Chondrocyte (in vitro differentiated cells): ENCODE data around the gene BECN2. TPM values are rescaled to one million over a fixed set of nuclear protein-coding genes. Genes with fewer than 3 reads are reported as not detected.

ENCODE experiments used
- DNase-seq: peaks from one replicate; pipeline ENCODE4 v3.0.0; 2021; ENCODE audit warnings: mixed read lengths, low spot score
- H3K27ac Mint-ChIP-seq: one replicate; pipeline ENCODE4 v1.8.0; 2021; ENCODE audit warnings: mild to moderate bottlenecking, moderate library complexity, mixed read lengths; ENCODE audit not compliant: unreplicated experiment
- H3K27me3 Mint-ChIP-seq: 2 replicates; pipeline ENCODE4 v1.8.0; 2021; ENCODE audit warnings: low read depth, mixed read lengths
- H3K36me3 Mint-ChIP-seq: 2 replicates; pipeline ENCODE4 v1.8.0; 2021; ENCODE audit warnings: low read depth, mixed read lengths
- H3K4me1 Mint-ChIP-seq: 2 replicates; pipeline ENCODE4 v1.8.0; 2021; ENCODE audit warnings: low read depth, mild to moderate bottlenecking, mixed read lengths
- H3K4me3 Mint-ChIP-seq: one replicate; pipeline ENCODE4 v1.8.0; 2021; ENCODE audit warnings: mild to moderate bottlenecking, moderate library complexity, mixed read lengths; ENCODE audit not compliant: unreplicated experiment
- H3K9me3 Mint-ChIP-seq: 2 replicates; pipeline ENCODE4 v1.8.0; 2021; ENCODE audit warnings: low read depth, mixed read lengths
- total RNA-seq: library from RNA; stranded (reverse); gene quantifications from 3 replicates; pipeline ENCODE4 v1.2.1, GENCODE V29; 2021
- TF ChIP-seq, protein P1 (sequence below): fragments of 200-600 bp; sonication (generic); IDR thresholded peaks from 2 replicates; pipeline ENCODE4 v1.5.0; 2021; ENCODE audit warnings: antibody characterized with exemption, mild to moderate bottlenecking, moderate library complexity

BECN2 gene
- total RNA-seq, 1 donor from 2014 or later, result not detected

DNA sequence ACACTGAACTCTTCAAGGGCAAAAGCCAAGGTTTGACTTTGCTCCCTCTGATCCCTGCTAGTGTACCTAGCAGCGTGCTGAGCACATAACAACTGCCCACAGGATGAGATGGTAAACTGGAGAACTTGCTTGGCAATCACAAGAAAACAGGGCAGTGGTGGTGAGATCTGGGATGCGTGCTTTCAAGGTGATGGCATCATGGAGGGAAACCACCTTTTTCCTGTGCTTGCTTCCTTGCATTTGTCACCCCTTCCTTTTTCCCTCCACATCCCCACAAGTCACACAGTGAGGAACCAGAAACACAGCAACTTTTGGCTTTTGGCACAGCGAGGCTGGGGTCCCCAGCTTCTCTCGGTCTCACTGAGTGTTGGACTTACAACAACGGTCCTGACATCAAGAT is 31.4 kb upstream of the BECN2 start:
- no peaks in the 10 kb centered on the region for H3K36me3 Mint-ChIP-seq
- no peak overlapping the region for H3K27ac Mint-ChIP-seq
- no peaks in the 10 kb centered on the region for H3K4me1 Mint-ChIP-seq

DNA sequence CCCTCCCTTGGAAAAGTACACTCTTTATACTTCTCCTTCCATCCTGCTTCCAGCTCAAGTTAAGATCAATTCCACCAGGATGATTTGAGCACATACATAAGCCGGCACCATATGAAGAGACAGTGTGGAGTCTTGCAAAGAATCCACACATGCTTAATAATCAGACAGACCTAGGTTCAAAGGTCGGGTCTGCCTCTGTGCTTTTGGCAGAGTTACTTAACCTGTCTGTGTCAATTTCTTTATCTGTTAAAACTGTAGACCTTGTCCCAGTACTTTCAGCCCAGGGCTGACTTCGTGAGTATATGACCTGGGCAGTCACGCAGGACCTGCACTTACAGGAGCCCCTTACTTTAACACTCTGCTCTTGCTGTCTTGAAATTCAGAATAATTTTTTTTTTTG is 30.2 kb upstream of the BECN2 start:
- no peaks in the 10 kb centered on the region for H3K4me1 Mint-ChIP-seq
- H3K9me3 Mint-ChIP-seq, result no peaks in the 10 kb centered on the region
- DNase-seq, result no peak
- H3K36me3 Mint-ChIP-seq, result no peaks in the 10 kb centered on the region
- TF ChIP-seq, protein P1, sequence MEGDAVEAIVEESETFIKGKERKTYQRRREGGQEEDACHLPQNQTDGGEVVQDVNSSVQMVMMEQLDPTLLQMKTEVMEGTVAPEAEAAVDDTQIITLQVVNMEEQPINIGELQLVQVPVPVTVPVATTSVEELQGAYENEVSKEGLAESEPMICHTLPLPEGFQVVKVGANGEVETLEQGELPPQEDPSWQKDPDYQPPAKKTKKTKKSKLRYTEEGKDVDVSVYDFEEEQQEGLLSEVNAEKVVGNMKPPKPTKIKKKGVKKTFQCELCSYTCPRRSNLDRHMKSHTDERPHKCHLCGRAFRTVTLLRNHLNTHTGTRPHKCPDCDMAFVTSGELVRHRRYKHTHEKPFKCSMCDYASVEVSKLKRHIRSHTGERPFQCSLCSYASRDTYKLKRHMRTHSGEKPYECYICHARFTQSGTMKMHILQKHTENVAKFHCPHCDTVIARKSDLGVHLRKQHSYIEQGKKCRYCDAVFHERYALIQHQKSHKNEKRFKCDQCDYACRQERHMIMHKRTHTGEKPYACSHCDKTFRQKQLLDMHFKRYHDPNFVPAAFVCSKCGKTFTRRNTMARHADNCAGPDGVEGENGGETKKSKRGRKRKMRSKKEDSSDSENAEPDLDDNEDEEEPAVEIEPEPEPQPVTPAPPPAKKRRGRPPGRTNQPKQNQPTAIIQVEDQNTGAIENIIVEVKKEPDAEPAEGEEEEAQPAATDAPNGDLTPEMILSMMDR, result no peak
- no peak overlapping the region for H3K4me3 Mint-ChIP-seq
- no peaks in the 10 kb centered on the region for H3K27me3 Mint-ChIP-seq
- H3K27ac Mint-ChIP-seq, result no peak overlapping the region

More for the DNA sequence above, 31.4 kb upstream of the BECN2 start:
- DNase-seq, result no peak
- H3K27me3 Mint-ChIP-seq, result no peaks in the 10 kb centered on the region
- H3K9me3 Mint-ChIP-seq, result no peaks in the 10 kb centered on the region
- H3K4me3 Mint-ChIP-seq, result no peak overlapping the region
- TF ChIP-seq, protein P1, result no peak

DNA sequence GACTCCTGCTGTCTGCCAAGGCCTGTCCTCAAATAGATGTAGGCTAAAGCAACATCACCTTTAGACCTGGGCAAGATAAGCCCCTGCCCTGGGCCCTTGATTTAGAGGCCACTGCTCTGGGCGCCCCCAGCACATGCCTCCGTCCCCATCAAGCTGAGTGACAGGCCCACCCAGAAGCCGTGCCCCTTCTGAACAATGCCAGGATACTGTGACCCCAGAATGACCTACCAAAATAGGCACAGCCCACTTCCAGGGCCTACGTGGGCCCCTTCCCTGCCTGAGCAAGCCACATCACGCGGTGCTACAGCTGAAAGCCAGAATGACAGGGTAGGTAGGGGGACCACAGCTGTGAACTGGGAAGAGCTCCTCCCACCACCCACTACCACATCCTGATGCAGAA is 24.7 kb upstream of the BECN2 start:
- peaks cover 1% of the 10 kb centered on the region for H3K36me3 Mint-ChIP-seq
- DNase-seq, result no peak
- no peak overlapping the region for H3K4me3 Mint-ChIP-seq
- peaks cover 8% of the 10 kb centered on the region for H3K27me3 Mint-ChIP-seq
- H3K4me1 Mint-ChIP-seq, result peaks cover 6% of the 10 kb centered on the region
- TF ChIP-seq, protein P1, result no peak
- H3K27ac Mint-ChIP-seq, result no peak overlapping the region
- no peaks in the 10 kb centered on the region for H3K9me3 Mint-ChIP-seq

DNA sequence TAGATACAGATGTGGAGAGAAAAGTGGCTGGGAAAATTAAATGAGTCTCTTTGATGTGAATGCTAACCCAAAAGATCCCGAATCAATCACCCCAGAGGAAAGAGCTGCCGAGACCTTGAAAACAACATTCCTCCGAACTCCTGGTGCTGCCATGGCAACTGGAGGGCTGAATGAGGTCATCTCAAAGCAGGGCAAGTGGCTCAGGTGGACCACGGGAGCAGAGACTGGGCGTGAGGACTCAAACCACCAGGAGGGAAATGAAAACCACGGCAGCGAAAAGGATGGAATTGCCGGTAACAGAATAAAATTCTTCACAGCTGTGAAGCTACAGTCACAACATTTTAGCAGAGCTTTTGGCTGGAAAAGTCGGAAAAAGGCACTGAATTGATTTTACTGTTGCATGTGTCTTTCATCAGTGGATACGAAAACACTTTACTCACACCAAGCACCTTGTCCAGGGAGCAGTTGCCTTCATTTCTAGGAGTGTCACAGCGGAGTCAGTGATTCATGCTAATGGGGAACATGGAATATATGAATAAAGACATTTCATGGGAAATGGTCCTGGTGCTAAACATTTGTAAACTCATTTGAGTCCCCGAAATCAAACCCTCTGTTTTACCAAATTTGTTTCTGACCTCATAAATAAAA is 23.2 kb upstream of the BECN2 start:
- TF ChIP-seq, protein P1, result no peak
- H3K9me3 Mint-ChIP-seq, result peaks cover 6% of the 10 kb centered on the region
- DNase-seq, result no peak
- H3K4me1 Mint-ChIP-seq, result peaks cover 6% of the 10 kb centered on the region
- H3K27ac Mint-ChIP-seq, result no peak overlapping the region
- peaks cover 8% of the 10 kb centered on the region for H3K27me3 Mint-ChIP-seq
- no peak overlapping the region for H3K4me3 Mint-ChIP-seq
- H3K36me3 Mint-ChIP-seq, result peaks cover 4% of the 10 kb centered on the region

DNA sequence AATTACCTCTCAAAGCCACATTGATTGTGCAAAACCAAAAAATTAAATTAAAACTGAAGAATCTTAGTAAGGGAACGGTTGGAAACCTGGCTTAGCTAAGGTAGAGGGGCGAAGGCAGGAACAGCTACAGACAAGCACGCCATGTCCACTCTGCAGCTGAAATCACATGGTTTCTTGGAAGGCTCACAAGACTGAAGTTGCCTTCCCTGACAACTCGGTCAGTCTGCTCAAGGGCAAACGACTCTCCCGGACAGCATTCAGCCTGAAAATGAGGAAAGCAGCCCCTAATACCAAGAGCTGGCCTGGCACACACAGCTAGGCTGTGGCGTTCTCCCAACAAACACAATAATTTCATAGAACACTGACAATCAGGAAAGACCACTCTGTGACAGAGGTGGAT is 22.7 kb upstream of the BECN2 start:
- no peak overlapping the region for H3K4me3 Mint-ChIP-seq
- no peak overlapping the region for H3K27ac Mint-ChIP-seq

More for the DNA sequence above, 22.7 kb upstream of the BECN2 start:
- peaks cover 10% of the 10 kb centered on the region for H3K9me3 Mint-ChIP-seq
- no peak for DNase-seq
- peaks cover 8% of the 10 kb centered on the region for H3K27me3 Mint-ChIP-seq
- TF ChIP-seq, protein P1, result no peak
- H3K4me1 Mint-ChIP-seq, result peaks cover 6% of the 10 kb centered on the region
- H3K36me3 Mint-ChIP-seq, result peaks cover 4% of the 10 kb centered on the region
